Measurements from ENCODE around the gene MAN1B1.
"Not testable (repeated sequence)": the region's sequence is repeated elsewhere in the genome, so short reads cannot be mapped to it uniquely, and the experiment has no call there.

MAN1B1 gene

DNA sequence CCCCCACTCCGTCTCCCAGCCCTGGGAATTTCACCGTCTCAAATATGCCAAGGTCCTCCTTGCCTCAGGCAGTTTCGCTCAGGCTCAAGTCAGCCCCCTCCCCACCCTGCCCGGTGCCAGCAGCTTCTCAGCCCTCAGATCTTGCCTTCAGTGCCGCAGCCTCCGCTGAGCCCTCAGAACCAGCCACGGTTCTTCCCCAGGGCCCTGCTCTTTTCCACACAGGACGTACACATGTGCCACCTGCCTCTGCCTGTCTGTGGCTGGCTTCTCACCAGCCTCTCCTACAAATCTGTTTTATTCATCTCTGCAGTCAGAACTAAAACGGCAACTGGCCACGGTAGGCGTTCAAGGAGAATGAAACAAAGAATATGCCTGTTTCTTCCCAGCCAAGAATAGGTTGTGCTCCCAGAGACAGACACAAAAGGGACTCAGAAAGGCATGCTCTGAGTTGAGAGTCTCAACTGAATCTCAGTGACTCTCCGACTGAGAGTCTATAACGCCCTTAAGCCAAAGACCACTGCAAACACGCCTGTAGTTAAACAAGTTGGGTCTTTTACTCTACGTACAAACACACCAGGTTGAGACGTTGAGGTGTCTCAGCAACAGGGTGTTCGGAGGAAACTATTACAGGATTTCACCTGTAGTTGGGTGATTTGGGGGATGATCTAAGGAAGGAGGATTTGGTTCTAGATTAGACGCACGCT is 41.5 kb downstream of the MAN1B1 start:
- H3K4me1 ChIP-seq (ENCODE audit: control insufficient read depth in 5 of 5, insufficient read depth in 5 of 5, low read length in 5 of 5): peaks cover 0 to 40% (median 28%) of the 10 kb centered on the region in 5 donors
- no peaks in the 10 kb centered on the region for H3K36me3 ChIP-seq (ENCODE audit: control insufficient read depth in 5 of 5, insufficient read depth in 5 of 5, low read length in 5 of 5)
- H3K27ac ChIP-seq (ENCODE audit: low read depth, low read length): no peak overlapping the region
- H3K4me3 ChIP-seq (ENCODE audit: low read depth in 1 of 5, low read length in 5 of 5): peak overlapping the region in 4 of 5 donors; percentile 72 to 84 (median 78)
- H3K9me3 ChIP-seq (ENCODE audit: control insufficient read depth in 5 of 5, low read length in 5 of 5): peaks cover 0 to 8% (median 4%) of the 10 kb centered on the region in 5 donors
- H3K9ac ChIP-seq (ENCODE audit: low read length in 5 of 5): peak overlapping the region in 1 of 5 donors; percentile 67
- H3K27me3 ChIP-seq (ENCODE audit: control insufficient read depth in 5 of 5, insufficient read depth in 4 of 5, low read length in 5 of 5): no peaks in the 10 kb centered on the region

DNA sequence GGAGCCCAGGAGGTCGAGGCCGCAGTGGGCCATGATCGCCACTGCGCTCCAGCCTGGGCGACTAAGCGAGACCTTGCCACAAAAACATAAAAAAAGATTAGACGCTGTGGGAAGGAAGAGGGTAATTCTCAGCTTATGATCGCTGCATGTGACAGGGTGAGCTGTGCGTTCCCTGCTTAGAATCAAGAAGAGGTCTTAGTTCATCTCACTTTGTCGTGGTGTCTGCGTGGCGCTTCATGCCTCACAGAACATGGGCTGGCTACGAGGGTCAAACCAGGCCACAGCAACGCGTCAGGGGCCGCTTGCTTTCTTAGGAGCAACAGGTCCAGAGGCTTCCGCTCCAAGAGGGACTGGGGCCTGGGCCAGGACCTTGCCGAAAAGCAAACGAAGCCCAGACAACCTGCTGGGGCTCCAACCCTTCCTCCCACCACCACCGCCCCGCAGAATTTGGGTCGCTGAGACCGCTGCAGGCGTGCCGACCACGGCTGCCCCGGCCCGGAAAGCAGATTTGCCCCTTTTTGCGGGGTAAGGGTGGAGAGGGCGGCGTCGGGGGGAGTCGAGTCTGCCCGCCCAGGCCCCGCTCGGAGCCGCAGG is 42.2 kb downstream of the MAN1B1 start:
- Histone ChIP-seq H3K27me3 (ENCODE audit: control insufficient read depth in 5 of 5, insufficient read depth in 4 of 5, low read length in 5 of 5) (no peaks in the 10 kb centered on the region), H3K27ac (ENCODE audit: low read depth, low read length) (no peak overlapping the region), H3K9ac (ENCODE audit: low read length in 5 of 5) (peak overlapping the region in 4 of 5 donors; percentile 46 to 67 (median 64)), H3K9me3 (ENCODE audit: control insufficient read depth in 5 of 5, low read length in 5 of 5) (peaks cover 0 to 8% (median 4%) of the 10 kb centered on the region in 5 donors), H3K4me1 (ENCODE audit: control insufficient read depth in 5 of 5, insufficient read depth in 5 of 5, low read length in 5 of 5) (peaks cover 0 to 40% (median 28%) of the 10 kb centered on the region in 5 donors), H3K36me3 (ENCODE audit: control insufficient read depth in 5 of 5, insufficient read depth in 5 of 5, low read length in 5 of 5) (no peaks in the 10 kb centered on the region), H3K4me3 (ENCODE audit: low read depth in 1 of 5, low read length in 5 of 5) (peak overlapping the region; percentile 69 to 84 (median 76))

DNA sequence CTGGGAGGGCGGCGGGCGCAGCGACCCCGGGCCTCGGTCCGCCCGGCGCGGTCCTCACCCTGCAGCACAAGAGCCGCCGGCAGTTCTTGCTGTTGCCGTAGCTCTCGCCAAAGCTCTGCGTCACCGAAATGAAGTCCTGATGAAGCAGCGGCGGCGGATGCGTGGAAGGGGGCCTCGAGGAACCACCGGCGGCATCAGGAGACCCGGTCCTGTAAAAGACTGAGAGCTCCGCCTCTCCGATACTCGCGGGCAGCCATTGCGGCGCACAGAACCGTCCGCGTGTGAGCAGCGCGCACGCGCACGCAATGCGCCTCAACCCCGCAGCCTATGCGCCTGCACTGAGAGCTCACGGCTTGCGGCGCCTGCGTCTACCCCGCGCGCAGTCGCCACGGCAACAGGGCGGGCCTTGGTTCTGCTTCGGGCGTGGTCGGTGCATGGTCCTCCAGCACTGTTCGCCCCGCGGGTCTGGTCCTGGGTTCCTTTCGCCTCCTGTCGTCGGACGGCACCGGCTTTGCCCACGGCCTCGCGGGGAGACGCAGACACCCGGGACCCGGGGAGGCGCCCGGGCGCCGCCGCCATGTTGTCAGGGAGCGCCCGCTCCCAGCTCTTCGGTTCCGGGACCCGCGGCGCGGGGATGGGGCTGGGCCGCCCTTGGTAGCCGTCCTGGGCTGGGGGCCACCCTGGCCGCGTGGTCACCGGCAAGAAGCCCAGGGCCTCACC is 42.8 kb downstream of the MAN1B1 start:
- Histone ChIP-seq H3K4me1 (ENCODE audit: control insufficient read depth in 5 of 5, insufficient read depth in 5 of 5, low read length in 5 of 5) (peaks cover 0 to 40% (median 28%) of the 10 kb centered on the region in 5 donors), H3K36me3 (ENCODE audit: control insufficient read depth in 5 of 5, insufficient read depth in 5 of 5, low read length in 5 of 5) (no peaks in the 10 kb centered on the region), H3K9ac (ENCODE audit: low read length in 5 of 5) (peak overlapping the region in 4 of 5 donors; percentile 46 to 67 (median 60)), H3K9me3 (ENCODE audit: control insufficient read depth in 5 of 5, low read length in 5 of 5) (peaks cover 0 to 8% (median 4%) of the 10 kb centered on the region in 5 donors), H3K27me3 (ENCODE audit: control insufficient read depth in 5 of 5, insufficient read depth in 4 of 5, low read length in 5 of 5) (no peaks in the 10 kb centered on the region), H3K27ac (ENCODE audit: low read depth, low read length) (no peak overlapping the region), H3K4me3 (ENCODE audit: low read depth in 1 of 5, low read length in 5 of 5) (peak overlapping the region in 4 of 5 donors; percentile 72 to 84 (median 78))

DNA sequence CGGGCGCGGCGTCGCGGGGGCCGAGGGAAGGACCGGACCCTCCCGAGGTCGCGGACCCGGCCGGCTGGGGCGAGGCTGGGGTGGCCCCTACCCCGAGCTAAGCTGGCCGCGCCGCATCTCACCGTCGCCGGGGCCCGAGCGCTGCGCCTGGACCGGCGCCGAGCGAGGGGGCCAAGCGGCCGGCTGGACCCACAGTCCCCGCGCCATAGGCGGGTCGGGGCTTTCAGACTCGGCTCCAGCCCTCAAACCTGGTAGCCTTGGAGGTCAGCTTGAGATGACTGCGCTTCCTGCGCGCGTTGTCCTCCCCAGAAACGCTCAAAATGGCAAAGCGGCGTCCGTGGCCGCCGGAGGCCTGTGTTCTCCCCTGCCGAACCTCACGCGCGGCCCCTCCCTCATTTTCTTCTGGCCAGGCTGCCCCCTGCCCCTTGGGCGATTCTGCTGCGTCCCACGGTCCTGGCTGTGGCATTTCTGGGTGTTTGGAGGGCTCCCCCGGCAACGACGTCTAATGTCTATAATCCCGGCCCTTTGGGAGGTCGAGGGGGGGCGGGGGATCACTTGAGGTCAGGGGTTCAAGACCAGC is 43.5 kb downstream of the MAN1B1 start:
- no peak overlapping the region for H3K9ac ChIP-seq (ENCODE audit: low read length in 5 of 5)
- H3K27me3 ChIP-seq (ENCODE audit: control insufficient read depth in 5 of 5, insufficient read depth in 4 of 5, low read length in 5 of 5): no peaks in the 10 kb centered on the region
- H3K4me1 ChIP-seq (ENCODE audit: control insufficient read depth in 5 of 5, insufficient read depth in 5 of 5, low read length in 5 of 5): peaks cover 0 to 40% (median 28%) of the 10 kb centered on the region in 5 donors
- no peak overlapping the region for H3K27ac ChIP-seq (ENCODE audit: low read depth, low read length)
- peaks cover 0 to 8% (median 4%) of the 10 kb centered on the region in 5 donors for H3K9me3 ChIP-seq (ENCODE audit: control insufficient read depth in 5 of 5, low read length in 5 of 5)
- H3K36me3 ChIP-seq (ENCODE audit: control insufficient read depth in 5 of 5, insufficient read depth in 5 of 5, low read length in 5 of 5): no peaks in the 10 kb centered on the region
- peak overlapping the region in 4 of 5 donors; percentile 72 to 84 (median 78) for H3K4me3 ChIP-seq (ENCODE audit: low read depth in 1 of 5, low read length in 5 of 5)

DNA sequence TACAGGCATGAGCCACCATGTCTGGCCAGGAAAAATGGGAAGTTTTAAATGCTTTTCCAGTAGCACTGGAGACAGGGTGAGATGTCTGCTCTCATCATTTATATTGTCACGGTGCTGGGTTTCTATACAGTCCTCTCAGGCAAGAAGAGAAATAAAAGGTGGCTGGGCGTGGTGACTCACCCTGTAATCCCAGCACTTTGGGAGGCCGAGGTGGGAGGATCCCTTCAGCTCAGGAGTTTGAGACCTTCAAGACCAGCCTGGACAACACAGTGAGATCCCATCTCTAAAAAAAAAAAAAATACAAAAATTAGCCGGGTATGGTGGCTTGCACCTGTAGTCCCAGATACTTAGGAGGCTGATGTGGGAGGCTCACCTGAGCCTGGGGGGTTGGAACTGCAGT is 47.4 kb downstream of the MAN1B1 start:
- Histone ChIP-seq H3K9ac (ENCODE audit: low read length in 5 of 5) (no peak overlapping the region), H3K4me1 (ENCODE audit: control insufficient read depth in 5 of 5, insufficient read depth in 5 of 5, low read length in 5 of 5) (peaks cover 0 to 19% (median 5%) of the 10 kb centered on the region in 5 donors), H3K4me3 (ENCODE audit: low read depth in 1 of 5, low read length in 5 of 5) (no peak overlapping the region), H3K36me3 (ENCODE audit: control insufficient read depth in 5 of 5, insufficient read depth in 5 of 5, low read length in 5 of 5) (no peaks in the 10 kb centered on the region), H3K27me3 (ENCODE audit: control insufficient read depth in 5 of 5, insufficient read depth in 4 of 5, low read length in 5 of 5) (peaks cover 23 to 34% (median 29%) of the 10 kb centered on the region in 5 donors), H3K9me3 (ENCODE audit: control insufficient read depth in 5 of 5, low read length in 5 of 5) (peaks cover 0 to 8% (median 4%) of the 10 kb centered on the region in 5 donors), H3K27ac (ENCODE audit: low read depth, low read length) (no peak overlapping the region)

DNA sequence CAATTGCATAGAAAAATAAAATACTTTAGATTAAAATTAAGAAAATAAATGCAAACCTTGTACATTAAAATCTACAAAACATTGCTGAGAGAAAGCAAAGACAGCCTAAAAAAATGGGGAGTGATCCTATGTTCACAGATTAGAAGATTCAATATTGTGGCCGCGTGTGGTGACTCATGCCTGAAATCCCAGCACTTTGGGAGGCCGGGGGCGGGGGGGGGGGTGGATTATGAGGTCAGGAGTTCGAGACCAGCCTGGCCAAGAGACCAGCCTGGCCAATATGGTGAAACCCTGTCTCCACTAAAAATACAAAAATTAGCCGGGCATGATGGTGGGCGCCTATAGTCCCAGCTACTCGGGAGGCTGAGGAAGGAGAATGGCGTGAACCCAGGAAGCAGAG is 48.4 kb downstream of the MAN1B1 start:
- H3K9ac ChIP-seq (ENCODE audit: low read length in 5 of 5); H3K9me3 ChIP-seq (ENCODE audit: control insufficient read depth in 5 of 5, low read length in 5 of 5); H3K4me1 ChIP-seq (ENCODE audit: control insufficient read depth in 5 of 5, insufficient read depth in 5 of 5, low read length in 5 of 5); H3K36me3 ChIP-seq (ENCODE audit: control insufficient read depth in 5 of 5, insufficient read depth in 5 of 5, low read length in 5 of 5); H3K27ac ChIP-seq (ENCODE audit: low read depth, low read length); H3K4me3 ChIP-seq (ENCODE audit: low read depth in 1 of 5, low read length in 5 of 5): not testable (repeated sequence)
- H3K27me3 ChIP-seq (ENCODE audit: control insufficient read depth in 5 of 5, insufficient read depth in 4 of 5, low read length in 5 of 5): peaks cover 32 to 43% (median 35%) of the 10 kb centered on the region in 5 donors

DNA sequence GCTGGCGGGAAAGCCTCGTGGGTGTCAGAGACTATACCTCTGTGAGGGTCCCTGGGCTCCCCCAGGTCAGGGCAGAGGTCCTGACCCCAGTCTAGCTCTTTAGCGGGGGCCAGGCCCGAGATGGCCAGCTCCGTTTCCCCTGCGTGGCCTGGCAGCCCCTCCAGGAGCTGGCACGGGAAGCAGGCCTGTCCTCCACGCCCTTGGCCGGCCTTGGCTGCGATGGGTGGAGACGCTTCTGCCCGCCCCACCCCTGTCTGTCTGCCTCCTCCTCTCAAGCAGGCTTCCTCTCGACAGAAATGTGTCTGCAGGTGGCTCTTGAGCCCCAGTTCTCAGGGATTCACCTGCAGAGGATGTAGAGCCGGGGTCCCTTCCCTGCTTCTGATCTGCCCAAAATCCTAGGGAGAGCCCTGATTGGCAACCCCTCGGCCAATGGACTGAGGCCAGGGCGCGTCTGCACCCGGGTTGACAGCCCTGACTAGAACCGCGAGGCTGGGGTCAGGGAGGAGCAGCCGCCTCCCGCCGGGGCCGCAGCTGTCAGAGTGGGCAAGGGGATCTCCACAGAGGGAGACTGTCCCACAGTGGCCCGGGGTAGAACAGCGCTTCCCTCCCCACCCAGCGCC is 49.6 kb downstream of the MAN1B1 start:
- Histone ChIP-seq H3K27ac (ENCODE audit: low read depth, low read length) (no peak overlapping the region), H3K27me3 (ENCODE audit: control insufficient read depth in 5 of 5, insufficient read depth in 4 of 5, low read length in 5 of 5) (peaks cover 35 to 55% (median 47%) of the 10 kb centered on the region in 5 donors), H3K4me1 (ENCODE audit: control insufficient read depth in 5 of 5, insufficient read depth in 5 of 5, low read length in 5 of 5) (peaks cover 0 to 6% (median 3%) of the 10 kb centered on the region in 5 donors), H3K9me3 (ENCODE audit: control insufficient read depth in 5 of 5, low read length in 5 of 5) (no peaks in the 10 kb centered on the region), H3K4me3 (ENCODE audit: low read depth in 1 of 5, low read length in 5 of 5) (no peak overlapping the region), H3K9ac (ENCODE audit: low read length in 5 of 5) (no peak overlapping the region), H3K36me3 (ENCODE audit: control insufficient read depth in 5 of 5, insufficient read depth in 5 of 5, low read length in 5 of 5) (no peaks in the 10 kb centered on the region)

DNA sequence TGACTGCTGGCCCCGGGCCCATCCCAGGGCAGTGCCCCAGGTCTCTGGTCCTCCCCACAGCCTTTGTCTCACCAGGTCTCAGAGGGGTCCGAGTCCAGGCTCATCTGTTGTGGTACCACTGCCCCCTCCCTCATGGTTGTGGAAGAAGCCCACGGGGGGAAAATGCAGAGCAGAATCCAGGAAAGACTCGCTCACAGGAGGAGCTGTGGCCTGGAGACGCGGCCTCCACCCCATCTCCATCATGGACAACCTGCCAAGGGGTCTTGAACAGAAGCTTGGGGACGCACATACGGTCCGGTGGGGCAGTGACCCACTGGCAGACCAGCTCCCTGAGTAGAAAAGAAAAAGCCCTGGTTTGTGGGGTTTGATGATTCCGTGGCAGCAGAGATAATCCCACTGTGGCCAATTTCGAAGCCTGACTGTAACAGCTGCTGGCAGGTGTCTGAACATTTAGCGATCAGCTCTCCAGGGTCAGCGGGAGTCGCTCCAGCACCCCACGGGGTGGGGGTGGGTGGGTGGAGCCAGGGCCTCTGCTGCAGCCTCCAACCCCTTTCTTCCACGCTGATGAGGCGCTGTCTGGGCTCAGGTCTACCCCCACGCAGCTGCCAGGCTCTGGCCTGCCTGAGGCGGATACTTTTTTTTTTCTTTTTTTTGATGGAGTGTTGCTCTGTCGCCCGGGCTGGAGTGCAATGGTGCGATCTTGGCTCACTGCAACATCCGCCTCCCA is 50.3 kb downstream of the MAN1B1 start:
- Histone ChIP-seq H3K27me3 (ENCODE audit: control insufficient read depth in 5 of 5, insufficient read depth in 4 of 5, low read length in 5 of 5) (peaks cover 41 to 62% (median 54%) of the 10 kb centered on the region in 5 donors), H3K9me3 (ENCODE audit: control insufficient read depth in 5 of 5, low read length in 5 of 5) (no peaks in the 10 kb centered on the region), H3K9ac (ENCODE audit: low read length in 5 of 5) (no peak overlapping the region), H3K4me1 (ENCODE audit: control insufficient read depth in 5 of 5, insufficient read depth in 5 of 5, low read length in 5 of 5) (peaks cover 0 to 6% (median 3%) of the 10 kb centered on the region in 5 donors), H3K36me3 (ENCODE audit: control insufficient read depth in 5 of 5, insufficient read depth in 5 of 5, low read length in 5 of 5) (no peaks in the 10 kb centered on the region), H3K4me3 (ENCODE audit: low read depth in 1 of 5, low read length in 5 of 5) (no peak overlapping the region), H3K27ac (ENCODE audit: low read depth, low read length) (no peak overlapping the region)

DNA sequence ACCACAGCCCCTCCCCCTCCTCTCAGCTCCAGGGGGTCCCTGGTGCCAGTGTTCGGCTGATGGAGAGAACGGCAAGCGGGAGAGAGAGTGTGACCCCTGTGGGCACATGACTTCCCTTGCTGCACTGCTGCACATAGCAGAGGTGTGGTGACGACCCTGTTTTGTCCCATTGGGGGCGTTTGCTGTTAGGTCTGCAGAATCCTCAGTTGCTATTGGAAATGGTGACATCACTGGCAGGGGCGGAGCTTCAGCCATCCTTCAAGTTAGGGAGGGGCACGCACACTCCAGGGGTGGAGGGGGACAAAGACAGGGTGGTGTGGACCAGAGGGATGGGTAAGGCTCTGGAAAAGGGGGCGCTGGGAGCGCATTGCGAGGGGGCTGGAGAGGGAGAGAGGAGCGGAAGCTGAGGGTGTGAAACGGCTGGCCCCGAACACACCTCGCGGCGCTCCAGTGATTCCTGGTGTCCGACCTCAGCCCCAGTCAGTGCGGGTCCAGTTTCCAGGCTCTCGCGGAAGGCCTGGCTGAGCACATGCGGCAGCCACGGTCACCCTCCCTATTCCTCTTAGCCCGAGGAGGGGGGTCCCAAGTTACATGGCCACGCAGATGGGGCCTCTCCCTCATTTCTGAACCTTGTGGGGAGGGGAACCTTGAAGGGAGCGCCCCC is 51.4 kb downstream of the MAN1B1 start:
- Histone ChIP-seq H3K4me3 (ENCODE audit: low read depth in 1 of 5, low read length in 5 of 5) (no peak overlapping the region), H3K27ac (ENCODE audit: low read depth, low read length) (no peak overlapping the region), H3K9ac (ENCODE audit: low read length in 5 of 5) (no peak overlapping the region), H3K9me3 (ENCODE audit: control insufficient read depth in 5 of 5, low read length in 5 of 5) (no peaks in the 10 kb centered on the region), H3K4me1 (ENCODE audit: control insufficient read depth in 5 of 5, insufficient read depth in 5 of 5, low read length in 5 of 5) (peaks cover 0 to 6% (median 3%) of the 10 kb centered on the region in 5 donors), H3K27me3 (ENCODE audit: control insufficient read depth in 5 of 5, insufficient read depth in 4 of 5, low read length in 5 of 5) (peaks cover 52 to 73% (median 66%) of the 10 kb centered on the region in 5 donors), H3K36me3 (ENCODE audit: control insufficient read depth in 5 of 5, insufficient read depth in 5 of 5, low read length in 5 of 5) (no peaks in the 10 kb centered on the region)
